LNCAP (cell line): ENCODE results near the gene PRADC1.

ENCODE experiments used
- TF ChIP-seq, protein P1 (sequence below): fragments of 450-650 bp; IDR thresholded peaks from 2 replicates; pipeline ENCODE4 v1.5.1; 2017; ENCODE audit warnings: mild to moderate bottlenecking

The PRADC1 gene

GRCh38 chr2:73238149-73238548 lies 5.1 kb upstream of the PRADC1 start:
- TF ChIP-seq, protein P1, sequence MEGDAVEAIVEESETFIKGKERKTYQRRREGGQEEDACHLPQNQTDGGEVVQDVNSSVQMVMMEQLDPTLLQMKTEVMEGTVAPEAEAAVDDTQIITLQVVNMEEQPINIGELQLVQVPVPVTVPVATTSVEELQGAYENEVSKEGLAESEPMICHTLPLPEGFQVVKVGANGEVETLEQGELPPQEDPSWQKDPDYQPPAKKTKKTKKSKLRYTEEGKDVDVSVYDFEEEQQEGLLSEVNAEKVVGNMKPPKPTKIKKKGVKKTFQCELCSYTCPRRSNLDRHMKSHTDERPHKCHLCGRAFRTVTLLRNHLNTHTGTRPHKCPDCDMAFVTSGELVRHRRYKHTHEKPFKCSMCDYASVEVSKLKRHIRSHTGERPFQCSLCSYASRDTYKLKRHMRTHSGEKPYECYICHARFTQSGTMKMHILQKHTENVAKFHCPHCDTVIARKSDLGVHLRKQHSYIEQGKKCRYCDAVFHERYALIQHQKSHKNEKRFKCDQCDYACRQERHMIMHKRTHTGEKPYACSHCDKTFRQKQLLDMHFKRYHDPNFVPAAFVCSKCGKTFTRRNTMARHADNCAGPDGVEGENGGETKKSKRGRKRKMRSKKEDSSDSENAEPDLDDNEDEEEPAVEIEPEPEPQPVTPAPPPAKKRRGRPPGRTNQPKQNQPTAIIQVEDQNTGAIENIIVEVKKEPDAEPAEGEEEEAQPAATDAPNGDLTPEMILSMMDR, result no peak

GRCh38 chr2:73237168-73237567 lies 4.1 kb upstream of the PRADC1 start:
- TF ChIP-seq, protein P1, result no peak

DNA sequence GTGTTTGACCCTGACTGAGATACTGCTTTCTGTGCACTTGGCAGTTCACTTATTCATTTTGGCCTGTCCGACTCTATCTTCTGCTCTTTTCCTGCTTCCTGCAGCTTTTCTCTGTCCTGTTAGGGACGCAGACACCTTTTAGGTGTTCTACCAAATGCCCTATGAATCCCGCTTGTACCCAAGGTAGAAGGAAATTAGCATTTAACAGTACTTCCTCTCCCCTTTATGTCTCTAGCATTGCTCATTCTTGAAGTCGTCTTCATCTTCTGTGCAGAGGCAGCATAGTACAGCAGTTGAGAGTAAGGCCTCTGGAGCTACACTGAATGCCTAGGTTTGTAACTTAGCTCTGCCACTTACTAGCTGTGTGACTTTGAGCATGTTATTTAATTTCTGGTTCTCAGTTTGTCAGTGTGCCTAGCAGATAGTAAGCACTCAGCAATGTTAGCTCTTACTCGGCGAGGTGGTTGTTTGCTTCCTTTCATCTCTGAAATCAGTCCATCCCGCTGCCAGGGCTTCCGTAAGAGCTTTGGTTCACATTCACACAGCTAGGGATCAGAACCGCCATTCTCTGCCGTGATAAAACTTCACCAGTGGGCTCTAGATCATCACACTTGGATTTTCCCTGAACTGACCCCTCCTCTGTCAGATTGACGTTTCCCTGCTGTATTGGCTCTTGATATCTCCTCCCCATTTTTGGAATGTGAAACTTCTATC lies 2.4 kb upstream of the PRADC1 start:
- TF ChIP-seq, protein P1, result no peak

GRCh38 chr2:73233932-73234832 lies 1.1 kb upstream of the PRADC1 start, which contains the start of gene CCT7:
CCT7 (plus strand) TSS chr2:73234308; CDS start chr2:73234379, 71 bp downstream.
- TF ChIP-seq, protein P1, result no peak

DNA sequence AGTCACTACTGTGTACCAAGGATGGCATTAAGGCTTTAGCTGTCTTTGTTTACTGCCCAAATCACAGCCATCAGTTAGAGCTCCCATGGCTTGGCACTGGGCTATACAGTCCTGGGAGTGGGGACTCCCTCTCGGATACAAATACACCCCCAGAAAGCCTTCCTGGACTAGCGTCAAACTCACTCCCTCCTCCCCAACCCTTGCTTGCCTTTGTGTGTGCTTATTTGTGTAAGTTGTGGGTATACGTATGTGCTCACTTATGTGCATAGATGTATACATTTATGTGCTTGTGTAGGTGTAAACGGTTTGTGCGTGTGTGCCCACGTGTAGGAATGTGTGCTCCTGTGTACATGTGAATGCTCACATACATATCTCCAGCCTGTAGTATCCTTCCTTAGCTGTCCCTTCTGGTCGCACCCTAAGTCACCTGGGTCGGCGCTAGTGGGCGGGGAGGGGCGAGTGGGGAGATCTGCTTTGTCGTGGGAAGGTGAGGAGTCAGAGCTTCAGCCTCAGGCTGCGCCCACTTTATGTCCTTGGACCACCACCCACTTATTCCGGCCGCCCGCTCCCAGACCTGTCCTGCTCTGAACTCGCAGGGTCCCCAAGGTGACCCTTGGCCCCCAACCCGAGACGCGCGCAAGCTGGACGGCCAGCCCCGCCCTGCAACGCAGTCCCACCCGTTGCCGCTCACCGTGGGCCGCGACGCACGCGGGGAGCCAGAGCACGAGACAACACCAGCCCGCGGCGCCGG lies 461 bp downstream of the PRADC1 start:
- TF ChIP-seq, protein P1, result no peak

GRCh38 chr2:73228631-73229030 lies 4.4 kb downstream of the PRADC1 start:
- TF ChIP-seq, protein P1, result no peak

DNA sequence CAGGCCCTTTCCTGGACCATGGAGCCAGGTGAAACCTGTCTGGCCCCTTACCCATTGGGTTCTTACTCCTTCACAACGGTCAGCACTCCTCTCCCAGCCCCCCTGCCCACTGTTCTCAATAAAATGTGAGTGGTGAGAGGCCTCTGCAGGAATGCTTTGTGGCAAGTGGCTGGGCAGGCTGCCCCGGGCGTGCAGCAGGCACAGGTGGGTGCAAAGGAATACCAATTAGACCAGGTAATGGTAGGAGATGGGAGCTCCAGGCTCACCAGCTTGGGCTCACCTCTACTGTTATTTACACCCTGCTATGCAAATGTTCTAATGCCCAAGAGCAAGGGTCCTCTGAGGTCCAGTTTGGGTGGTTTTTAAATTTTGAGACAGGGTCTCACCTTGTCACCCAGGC lies 6.0 kb downstream of the PRADC1 start:
- TF ChIP-seq, protein P1, result no peak
